ENCODE data around the gene ST8SIA5.
"Not testable (repeated sequence)": the region's sequence is repeated elsewhere in the genome, so short reads cannot be mapped to it uniquely, and the experiment has no call there.

The ST8SIA5 gene, protein sequence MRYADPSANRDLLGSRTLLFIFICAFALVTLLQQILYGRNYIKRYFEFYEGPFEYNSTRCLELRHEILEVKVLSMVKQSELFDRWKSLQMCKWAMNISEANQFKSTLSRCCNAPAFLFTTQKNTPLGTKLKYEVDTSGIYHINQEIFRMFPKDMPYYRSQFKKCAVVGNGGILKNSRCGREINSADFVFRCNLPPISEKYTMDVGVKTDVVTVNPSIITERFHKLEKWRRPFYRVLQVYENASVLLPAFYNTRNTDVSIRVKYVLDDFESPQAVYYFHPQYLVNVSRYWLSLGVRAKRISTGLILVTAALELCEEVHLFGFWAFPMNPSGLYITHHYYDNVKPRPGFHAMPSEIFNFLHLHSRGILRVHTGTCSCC

DNA sequence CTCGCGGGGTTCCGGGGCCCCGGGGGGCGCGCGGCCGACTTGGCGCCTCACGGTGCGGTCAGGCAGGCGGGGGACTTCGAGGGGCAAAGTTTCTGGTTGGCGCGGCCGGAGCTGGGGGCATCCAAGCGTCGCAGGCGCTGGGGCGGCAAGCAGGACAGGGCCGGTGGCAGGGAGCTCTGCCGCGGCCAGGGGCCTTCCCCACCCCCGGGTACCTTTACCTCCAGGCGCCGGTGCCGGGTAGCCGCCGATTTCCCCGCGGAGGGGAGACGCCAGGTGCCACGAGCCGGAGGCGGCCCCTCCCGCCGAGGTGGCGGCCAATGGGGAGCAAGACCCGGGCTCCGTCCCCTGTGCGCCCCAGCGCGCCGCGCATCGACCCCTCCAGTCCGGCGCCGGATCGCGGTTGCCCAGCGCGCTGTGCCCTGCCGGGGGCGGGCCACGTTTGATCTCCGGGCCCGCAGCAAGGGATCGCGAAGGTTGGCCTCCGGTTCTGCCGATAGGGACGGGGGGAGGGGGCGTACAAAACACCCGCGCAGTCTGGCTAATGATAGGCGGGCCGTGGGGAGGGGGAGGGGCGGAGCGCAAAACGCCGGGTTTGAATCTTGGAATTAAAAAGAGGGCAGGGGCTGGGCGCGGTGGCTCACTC, at the start of gene ST8SIA5:
Gene ST8SIA5 (minus strand): TSS at position 495 of the 643 bp plus-strand sequence. CDS start 545 bp downstream, outside the sequence.
- no peak for FAIRE-seq

DNA sequence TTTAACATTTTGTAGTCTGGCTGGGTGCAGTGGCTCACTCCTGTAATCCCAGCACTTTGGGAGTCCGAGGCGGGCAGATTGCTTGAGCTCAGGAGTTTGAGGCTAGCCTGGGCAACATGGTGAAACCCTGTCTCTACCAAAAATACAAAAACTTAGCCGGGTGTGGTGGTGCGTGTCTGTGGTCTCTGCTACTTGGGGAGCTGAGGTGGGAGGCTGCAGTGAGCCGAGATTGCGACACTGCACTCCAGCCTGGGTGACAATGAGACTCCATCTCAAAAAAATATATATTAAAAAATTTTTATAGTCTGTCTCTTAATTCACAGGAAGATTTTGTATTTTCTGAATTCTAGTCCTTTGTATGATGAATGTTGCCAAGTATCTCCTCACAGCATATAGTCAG, 39.1 kb upstream of the ST8SIA5 start:
- not testable (repeated sequence) for FAIRE-seq

DNA sequence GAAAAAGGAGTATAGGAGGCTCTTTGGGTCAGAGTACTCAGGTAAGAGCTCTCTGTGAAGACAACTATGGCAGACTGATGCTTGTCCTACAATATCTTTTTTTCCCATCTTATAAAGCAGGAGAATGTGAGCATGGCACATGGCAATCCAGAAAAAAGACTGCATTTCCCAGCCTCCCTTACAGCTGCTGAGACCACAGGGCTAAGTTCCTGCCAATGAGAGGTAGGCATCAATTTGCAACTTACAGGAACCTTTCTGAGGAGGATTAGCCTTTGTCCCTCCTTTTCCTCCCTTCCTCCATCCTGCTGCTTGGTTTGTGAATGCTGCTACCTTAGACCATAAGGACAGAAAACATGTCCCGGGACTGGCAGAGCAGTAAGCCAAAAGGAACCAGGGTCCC, 37.8 kb upstream of the ST8SIA5 start:
- no peak for FAIRE-seq

DNA sequence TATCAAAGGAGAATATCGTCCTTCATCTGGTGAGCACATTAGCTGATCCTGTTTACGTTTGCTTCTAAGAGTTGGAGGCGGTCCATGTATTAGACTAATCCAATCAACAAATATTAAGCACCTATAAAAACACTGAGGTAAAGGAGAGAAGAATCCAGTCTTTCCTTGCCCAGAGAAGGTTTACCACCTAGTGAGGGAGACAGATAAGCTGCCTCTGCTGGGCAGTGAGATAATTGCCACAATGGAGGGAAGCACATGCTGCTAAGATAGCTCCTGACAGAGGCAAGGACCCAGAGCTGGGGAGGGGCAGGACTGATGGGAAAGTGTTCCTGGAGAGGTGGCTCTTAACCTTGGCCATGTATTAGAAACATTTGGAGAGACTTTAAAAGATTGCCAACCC, 36.7 kb upstream of the ST8SIA5 start:
- FAIRE-seq = no peak

DNA sequence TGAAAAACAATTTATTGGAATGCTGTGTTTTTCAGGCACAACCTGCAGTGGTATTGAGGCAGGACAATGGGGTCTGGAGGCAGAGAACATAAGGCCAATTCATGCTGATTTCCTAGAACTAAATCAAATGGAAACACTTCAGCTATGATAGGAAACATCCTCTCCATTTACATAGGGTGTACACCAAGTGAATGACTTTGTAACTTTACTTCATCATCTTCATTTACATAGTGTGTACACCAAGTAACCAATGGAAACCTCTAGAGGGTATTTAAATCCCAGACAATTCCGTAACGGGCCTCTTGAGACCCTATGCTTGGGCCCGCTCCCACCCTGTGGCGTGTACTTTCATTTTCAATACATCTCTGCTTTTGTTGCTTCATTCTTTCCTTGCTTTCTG, 32.2 kb upstream of the ST8SIA5 start:
- FAIRE-seq = no peak

DNA sequence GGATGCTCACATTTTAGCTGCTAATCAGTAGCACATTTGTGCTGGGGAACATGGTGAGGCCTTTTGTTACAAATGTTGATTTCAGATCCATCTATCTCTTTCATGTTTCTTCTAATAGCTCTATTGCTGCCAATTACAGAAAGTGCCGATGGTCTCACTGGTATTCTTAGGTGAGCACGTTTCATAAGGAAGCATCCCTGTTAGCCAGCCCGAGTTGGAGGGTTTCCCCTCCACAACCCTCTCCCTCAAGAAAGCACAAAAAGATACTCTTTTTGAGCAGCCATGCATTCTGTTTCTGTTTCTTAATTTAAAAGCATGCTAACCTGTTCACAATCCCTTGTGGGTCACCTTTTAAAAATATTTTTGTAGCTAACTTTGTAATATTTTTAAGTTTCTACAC, 30.8 kb upstream of the ST8SIA5 start:
- no peak for FAIRE-seq

DNA sequence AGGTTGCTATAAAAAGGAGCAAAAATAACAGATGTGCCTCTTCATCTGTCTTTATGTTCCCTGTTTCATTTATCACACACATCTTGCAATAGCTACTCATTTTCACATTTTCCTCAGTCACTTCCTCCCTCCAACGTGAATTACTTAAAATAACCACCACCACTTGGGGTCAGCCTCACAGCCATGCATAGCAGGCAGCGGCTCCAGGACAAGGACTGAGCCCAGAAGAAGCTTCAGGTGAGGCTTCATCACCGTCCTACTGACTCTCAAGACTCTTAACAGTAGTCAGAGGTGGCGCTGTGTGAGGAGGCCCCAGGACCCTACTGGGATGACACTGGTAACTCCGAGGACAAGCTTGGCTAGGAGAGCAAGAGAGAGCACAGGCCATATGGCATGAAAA, 15.5 kb upstream of the ST8SIA5 start:
- FAIRE-seq = no peak

DNA sequence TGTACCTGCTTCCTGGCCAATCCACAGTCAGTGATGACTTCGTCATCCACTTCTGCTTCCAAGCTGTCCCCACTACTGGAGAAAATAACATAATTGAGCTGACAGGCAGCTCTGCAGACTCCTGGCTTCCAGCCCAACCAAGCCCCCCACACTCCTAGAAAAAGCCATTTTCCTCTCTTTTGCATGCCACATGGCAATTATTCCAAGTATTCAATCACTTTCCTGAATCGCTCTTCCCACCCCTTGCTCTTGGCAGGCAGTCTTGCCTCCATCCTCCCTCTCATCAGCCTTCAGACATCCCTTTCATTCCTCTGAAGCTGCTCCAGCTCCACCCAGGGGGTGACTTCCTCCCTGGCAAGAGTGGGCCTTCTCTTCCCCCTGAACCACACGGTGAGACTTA, 14.3 kb upstream of the ST8SIA5 start:
- FAIRE-seq = no peak

DNA sequence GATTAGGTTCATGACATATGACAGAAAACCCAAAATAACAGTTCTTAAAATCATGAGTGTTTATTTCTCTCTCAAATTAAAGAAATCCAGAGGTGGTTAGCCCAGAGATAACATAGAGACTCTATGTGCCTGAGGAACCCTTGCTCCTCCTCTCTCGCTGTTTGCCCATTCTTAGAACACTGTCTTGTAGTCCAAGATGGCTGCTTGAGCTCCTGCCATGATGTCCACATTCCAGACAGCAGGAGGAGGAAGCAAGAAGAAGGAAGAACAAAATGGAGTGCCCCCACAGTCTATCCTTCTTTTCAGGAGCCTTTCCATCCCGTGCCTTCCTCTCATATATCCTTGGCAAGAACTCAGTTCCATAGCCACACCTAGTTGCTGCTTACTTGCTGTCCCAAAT, 13.9 kb upstream of the ST8SIA5 start:
- FAIRE-seq = no peak

DNA sequence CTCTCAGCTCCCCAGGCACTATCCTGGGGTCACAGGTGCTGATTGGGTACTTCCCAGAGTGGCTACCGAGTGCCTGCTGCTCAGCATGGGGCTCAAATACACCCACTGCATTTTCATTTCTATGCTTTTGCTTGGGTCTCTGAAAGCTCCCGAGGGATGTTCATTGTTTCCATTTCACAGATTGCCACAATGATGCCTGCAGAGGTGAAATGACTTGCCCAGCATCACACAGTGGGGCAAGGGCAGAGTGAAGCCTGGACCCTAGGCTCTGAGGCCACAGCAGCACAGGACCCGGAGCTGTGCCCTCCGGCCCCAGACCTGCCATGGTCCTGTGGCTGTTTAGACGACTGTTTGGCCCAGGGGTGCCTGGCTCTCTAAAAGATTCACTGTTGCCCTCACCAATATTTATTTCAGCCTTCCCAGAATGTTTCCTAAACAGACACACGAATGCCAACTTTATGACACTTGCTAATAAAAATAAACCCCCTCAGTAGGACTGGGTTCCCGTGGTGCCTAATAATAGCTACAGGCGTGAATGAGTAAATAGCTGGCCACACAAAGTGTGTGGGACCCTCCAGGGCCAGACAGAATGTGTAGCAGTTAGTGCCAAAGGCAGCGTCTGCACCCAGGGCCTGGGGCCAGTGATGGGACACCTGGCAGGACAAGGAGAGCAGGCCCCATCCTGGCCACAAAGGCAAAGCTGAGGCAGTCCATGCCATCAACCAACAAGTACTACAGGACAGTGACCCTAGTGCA, 11.5 kb upstream of the ST8SIA5 start:
- no peak for FAIRE-seq

DNA sequence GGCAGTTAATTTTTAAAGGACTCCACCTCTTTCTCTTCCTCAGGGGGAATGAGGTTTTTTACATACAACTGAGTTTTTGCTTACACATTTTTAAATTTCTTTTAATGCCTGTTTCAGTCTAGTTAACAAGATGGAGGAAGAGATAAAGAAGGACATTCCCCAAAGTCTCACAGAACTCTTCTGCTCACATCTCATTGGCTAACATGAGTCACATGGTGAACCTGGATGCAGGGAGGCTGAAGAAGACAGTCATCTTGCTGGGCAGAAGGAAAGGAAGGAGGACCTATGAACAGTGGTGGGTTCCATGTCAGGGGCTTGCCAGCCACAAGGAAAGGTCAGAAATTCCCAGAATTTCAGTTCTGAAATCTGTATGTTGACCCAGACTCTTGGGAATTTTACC, 10.4 kb upstream of the ST8SIA5 start:
- no peak for FAIRE-seq

DNA sequence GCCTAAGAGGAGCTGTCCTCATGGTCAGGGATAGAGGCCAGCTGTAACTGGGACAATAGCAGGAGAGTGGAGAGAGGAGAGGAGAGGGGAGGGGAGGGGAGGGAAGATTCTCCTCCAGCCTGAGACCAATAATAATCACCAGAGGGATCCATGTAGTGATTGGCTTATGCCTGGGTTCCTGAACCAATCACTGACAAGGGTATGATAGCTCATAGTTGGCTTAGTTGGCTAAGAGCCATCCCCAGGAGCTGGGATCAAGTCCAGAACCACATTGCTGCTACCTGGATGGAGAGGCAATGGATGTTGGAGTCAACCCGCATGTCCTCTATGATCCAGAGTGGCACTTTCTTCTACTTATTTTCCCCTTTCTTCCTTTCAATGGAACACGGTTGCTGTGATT, 7.7 kb upstream of the ST8SIA5 start:
- FAIRE-seq = no peak

DNA sequence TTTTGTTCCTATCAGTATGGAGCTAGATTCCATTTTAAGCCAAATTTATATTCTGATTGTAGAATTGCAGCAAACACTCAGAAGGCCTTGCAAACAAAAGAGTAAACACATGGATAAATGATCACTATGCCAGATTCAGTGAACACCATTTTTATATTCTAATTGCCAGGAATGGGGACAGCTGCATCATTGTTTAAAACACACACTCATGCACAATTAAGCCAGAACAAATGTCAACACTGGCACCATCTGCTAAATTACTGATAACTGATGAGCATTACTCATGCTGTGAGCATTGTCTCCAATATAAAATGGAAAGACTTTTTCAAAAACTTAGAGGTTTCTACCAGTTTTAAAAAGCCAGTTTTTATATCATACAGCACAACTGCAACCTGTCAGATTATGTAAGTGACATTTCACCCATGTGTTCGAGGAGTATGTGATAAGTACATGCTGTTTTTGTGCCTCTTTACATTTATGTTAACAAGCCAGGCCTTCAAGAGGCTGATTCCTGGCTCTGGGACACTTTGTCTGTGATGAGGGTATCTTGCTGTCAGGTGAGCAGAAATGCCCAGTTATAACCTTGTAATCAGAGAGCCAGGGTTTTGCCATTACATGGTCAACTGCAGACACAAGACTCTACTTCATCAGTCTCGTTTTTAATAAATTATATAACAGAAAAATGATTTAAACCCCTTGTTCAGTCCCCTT, 4.4 kb upstream of the ST8SIA5 start:
- no peak for FAIRE-seq

DNA sequence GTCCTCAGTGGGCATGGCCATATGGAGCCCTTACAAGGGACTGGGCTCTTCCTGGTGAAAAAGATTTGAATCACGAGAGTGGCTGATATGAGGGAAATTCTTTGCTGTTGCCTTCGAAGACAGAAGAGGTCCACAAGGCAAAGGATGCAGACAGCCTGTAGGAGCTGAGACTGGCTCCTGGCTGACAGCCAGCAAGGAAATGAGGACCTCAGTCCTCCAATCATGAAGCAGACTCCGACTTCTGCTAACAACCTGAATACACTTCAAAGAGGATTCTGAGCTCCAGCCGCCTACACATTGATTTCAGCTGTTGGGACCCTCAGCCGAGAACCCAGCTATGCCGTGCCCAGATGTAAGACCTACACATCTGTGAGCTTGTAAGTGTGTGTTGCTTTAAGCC, 3.0 kb upstream of the ST8SIA5 start:
- FAIRE-seq = no peak

DNA sequence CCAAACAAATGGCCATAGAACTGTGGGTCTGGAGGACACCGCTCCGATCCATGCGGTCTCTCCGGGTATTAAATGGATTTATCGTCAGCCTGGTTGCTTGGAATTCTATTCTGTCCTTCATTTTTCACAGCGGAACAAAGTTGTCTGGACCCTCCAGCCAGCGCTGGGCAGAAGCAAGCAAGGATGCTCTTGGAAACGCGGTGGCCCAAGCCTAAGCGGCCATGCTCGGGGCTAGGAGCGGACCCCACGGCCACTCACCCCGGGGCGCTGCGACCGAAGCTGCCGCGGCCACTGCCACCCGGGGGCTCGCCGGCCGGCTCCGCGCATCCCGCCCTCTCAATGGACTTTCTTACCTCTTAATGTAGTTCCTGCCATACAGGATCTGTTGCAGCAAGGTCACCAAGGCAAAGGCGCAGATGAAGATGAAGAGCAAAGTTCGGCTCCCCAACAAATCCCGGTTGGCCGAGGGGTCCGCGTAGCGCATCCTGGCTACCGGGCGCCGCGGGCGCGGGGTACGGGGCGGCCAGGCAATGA, 761 bp downstream of the ST8SIA5 start:
- no peak for FAIRE-seq

DNA sequence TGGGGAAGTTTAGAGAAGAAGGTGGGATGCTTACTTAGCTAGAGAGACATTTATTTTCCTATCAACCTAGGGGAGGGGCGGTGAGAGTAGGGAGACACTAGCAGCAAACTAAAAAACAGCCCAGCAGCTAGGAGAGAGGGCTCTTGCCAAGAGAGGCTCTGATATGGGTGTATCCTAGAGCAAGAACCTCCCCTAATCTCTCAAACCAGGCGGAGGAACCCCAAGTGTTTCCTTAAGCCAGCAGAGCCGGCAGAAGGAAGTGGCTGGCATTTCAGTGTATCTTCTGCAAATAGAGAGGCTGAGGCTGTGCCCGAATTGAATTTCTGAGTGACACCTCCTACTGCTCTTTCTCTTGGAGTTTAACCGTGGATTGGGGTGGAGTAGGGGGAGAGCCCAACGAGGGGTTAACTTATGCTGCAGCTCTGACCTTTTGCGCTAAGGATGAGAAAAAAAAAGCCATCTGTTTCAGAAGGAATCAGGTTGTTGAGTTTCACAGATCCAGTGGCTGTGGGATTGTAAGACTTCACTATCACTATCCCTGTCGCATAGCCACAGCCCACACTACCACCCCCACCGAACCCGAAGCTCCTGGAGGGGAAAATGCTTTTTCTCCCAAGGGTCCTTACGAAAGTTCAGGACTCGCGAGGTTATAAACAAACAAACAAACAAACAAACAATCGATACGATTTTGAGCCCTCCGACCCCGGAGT, 1.4 kb downstream of the ST8SIA5 start:
- no peak for FAIRE-seq

DNA sequence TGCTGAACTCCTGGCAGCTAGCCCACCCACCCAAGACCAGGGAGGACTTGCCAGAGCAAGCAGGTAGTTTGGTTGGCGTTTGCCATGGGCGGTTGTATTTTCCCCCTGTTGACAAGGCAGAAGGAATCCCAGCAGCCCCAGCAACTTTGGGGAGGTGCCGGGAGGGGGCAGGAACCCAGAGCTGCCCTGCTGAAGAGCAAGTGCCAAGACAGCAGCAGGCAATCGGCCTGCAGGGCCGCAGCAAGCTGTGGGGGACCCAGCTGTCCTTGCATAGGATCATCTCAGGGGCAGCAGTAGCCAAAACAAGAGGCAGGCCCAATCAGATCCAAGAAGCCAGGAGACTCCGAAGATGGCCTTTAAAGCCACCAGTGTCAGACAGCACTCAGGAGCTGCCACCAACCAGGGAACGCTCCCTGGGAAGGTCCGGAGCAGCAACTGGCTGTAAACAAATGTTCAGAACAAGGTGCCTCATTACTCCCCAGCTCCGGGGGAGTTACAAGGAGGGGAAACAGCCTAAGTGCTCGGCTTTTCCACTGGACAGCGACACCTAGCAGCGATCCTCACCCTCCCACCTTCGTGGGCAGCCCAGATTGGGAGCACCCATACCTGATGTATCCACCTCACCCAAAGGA, 2.1 kb downstream of the ST8SIA5 start:
- no peak for FAIRE-seq

DNA sequence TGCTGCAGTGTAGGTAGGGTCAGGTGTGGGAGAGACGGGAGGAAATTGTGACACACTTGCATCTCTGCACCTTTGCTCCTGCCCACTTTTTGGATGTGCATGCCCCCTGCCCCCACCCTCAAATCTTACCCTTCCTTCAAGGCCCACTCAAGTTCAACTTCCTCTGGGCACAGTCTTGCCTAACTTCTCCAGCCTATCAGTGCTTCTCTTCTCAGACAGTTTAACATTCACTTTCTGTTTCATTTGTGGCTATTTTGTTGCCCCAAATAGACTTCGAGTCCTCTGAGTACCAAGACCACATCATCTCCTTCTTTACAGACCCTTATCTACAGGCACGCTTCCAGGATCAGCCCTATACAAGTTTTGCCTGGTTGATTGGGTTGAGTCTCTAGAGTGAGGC, 2.7 kb downstream of the ST8SIA5 start:
- FAIRE-seq = no peak

DNA sequence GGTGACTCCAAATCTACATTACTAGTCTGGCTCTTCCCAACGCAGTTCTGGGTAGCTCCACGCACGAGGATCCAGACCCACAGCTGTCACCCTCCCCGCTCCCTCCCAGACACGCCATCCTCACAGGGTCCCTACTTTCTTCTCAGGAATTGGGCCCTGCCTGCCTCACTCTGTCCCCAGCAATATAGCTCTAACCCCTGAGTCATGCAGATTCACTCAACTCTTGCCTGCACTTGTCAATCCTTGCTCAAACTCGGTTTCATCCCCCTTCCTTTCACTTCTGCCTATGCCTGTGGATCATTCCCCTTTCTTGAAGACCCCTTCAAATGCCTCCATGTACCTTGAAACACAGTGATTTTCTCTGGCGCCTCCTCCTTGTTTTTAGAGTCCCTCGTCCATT, 5.0 kb downstream of the ST8SIA5 start:
- FAIRE-seq = no peak

DNA sequence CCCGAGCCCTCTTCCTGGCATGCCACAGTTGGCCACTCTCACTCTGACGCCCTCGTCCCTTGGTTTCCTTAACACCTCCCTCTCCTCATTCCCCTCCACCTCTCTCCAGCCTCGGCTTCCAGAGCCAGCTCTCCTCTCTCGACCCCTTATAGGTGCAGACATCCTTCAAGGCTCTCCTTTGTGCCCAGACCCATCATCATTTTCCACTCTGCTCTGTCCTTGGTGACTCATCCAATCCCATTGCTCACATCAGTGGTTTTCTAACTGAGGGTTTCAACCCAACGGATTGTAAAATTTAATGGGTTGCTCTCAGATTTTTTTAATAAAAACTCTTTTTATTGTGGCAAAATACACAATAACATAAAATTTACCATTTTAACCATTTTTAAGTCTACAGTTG, 6.2 kb downstream of the ST8SIA5 start:
- no peak for FAIRE-seq

DNA sequence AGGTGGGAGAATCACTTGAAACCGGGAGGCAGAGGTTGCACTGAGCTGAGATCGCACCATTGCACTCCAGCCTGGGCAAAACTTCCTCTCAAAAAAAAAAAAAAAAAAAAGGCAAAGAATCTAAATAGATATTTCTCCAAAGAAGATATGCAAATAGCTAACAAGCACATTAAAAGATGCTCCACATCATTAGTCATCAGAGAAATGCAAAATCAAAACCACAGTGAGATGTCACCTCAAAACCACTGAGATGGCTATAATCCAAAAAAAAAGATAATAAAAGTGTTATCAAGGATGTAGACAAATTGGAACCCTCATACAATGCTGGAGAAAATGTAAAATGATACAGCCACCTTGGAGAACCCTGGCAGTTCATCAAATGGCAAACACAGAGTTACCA, 8.4 kb downstream of the ST8SIA5 start:
- no peak for FAIRE-seq

DNA sequence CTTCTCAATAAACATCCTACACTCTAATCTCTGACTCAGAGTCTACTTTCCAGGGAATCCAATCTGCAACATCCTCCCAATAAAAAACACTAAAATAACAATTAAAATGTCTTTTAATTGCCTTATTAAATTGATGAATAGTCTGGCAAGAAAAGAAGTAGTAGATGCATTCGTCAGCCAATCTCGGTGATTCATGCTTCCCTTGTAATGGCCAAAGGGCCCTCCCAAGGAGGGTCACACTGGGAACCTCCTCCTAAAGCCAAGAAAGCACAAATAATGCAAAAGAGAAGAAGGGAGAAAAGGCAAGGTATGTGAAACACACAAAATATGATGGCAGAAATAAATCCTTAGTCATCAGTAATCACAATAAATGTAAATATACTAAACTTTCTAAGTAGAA, 16.8 kb downstream of the ST8SIA5 start:
- no peak for FAIRE-seq
